Lower lobe of right lung (tissue), 2 donors: ENCODE measurements around the gene NYAP1. TPM values are rescaled to one million over a fixed set of nuclear protein-coding genes. Genes with fewer than 3 reads are reported as not detected.
A peak's percentile ranks its signal among the peaks of the same experiment; 100 is the strongest.
"Not testable (repeated sequence)": the region's sequence is repeated elsewhere in the genome, so short reads cannot be mapped to it uniquely, and the experiment has no call there.

ENCODE experiments used
- ATAC-seq, 2 donors: fragments of 200-7000 bp; cut with Tn5 transposase; one replicate each; pipeline ENCODE4 v1.9.1; 2020 to 2022; ENCODE audit warnings: mild to moderate bottlenecking in 2 of 2, moderate library complexity in 2 of 2
- DNase-seq: peaks from one replicate; pipeline ENCODE4 v3.0.0-alpha.2; 2020
- H3K27ac ChIP-seq: fragments of 200-600 bp; one replicate; pipeline ENCODE4 v1.8.0; 2022
- H3K27me3 ChIP-seq: fragments of 200-600 bp; one replicate; pipeline ENCODE4 v1.8.0; 2022; ENCODE audit warnings: low read depth
- H3K36me3 ChIP-seq: fragments of 200-600 bp; one replicate; pipeline ENCODE4 v1.8.0; 2022; ENCODE audit warnings: mild to moderate bottlenecking
- H3K4me1 ChIP-seq: fragments of 200-600 bp; one replicate; pipeline ENCODE4 v1.8.0; 2022
- H3K4me3 ChIP-seq: fragments of 200-600 bp; one replicate; pipeline ENCODE4 v1.8.0; 2022; ENCODE audit warnings: mild to moderate bottlenecking
- H3K9me3 ChIP-seq: fragments of 200-600 bp; one replicate; pipeline ENCODE4 v1.8.0; 2022
- CTCF ChIP-seq: fragments of 200-600 bp; IDR thresholded peaks from one replicate; pipeline ENCODE4 v1.8.0; 2022; ENCODE audit warnings: antibody characterized with exemption, mild to moderate bottlenecking
- intact Hi-C: fragments of 100-400 bp; cut with DNase I; formaldehyde crosslinking; loops from one replicate; pipeline ENCODE4 v1.11.0; 2022
- total RNA-seq: library from RNA; stranded (reverse); fragmentation: NEBNext Ultra II Directional; extraction: Animal tissue kit (Norgen Biotek cat#: 25700); gene quantifications from one replicate; pipeline ENCODE4 v1.2.1, GENCODE V29; 2021
- donor health status: DM: no; HTN: yes; CAD: no; lungs with severe emphysema.

Gene NYAP1
- total RNA-seq, 1 donor from 2014 or later, result 1.1 TPM

- Histone ChIP-seq H3K27ac (peak overlapping the region; percentile 77), H3K4me3 (peak overlapping the region; percentile 87), H3K36me3 (no peaks in the 10 kb centered on the region), H3K4me1 (peaks cover 31% of the 10 kb centered on the region), H3K9me3 (no peaks in the 10 kb centered on the region), H3K27me3 (no peaks in the 10 kb centered on the region)
- no peak for DNase-seq
- no peak for TF ChIP-seq CTCF
- no peak for ATAC-seq
- intact Hi-C loops, result no loop called here
These were observed 56.5 kb downstream of the NYAP1 start for GRCh38 chr7:100540073-100540723.

DNA sequence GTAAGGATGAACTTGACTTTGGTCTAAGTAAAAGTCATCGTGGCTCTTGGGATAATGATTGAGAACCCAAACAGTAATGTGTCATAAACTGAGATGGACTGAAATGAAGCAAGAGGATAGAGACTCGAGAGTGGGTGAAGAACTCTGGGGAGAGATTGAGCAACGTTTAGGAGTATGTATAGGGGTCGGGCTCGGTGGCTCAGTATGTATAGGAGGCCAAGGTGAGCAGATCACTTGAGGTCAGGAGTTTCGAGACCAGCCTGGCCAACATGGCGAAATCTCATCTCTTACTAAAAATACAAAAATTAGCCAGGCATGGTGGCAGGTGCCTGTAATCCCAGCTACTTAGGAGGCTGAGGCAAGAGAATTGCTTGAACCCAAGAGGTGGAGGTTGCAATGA, 57.6 kb downstream of the NYAP1 start:
- DNase-seq, H3K9me3 ChIP-seq, H3K4me3 ChIP-seq, intact Hi-C loops, H3K27ac ChIP-seq, ATAC-seq, H3K27me3 ChIP-seq, H3K36me3 ChIP-seq: not testable (repeated sequence)
- peaks cover 42% of the 10 kb centered on the region for H3K4me1 ChIP-seq

DNA sequence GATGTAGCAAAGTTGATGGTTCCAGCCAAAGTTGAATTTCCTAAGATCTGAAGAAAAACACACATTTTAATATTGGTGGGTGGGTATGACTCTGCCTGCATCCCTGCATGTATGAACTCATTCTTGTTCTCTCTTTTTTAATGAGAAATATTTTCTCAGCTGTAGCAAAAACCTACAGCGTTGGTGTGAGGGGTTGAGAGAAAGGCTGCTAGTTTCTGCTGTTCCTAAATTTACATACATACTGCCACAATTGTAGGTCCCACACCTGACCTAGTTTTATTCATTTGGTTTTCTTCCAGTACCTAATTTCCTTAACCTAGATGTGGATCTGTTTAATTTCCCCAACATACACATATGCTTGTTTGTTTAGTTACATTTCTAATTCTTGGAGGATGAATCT, 59.9 kb downstream of the NYAP1 start:
- Histone ChIP-seq H3K27me3 (no peaks in the 10 kb centered on the region), H3K9me3 (no peaks in the 10 kb centered on the region), H3K4me1 (peaks cover 61% of the 10 kb centered on the region), H3K4me3 (no peak overlapping the region), H3K27ac (peak overlapping the region; percentile 88), H3K36me3 (no peaks in the 10 kb centered on the region)
- ATAC-seq (no peak), DNase-seq (no peak)
- intact Hi-C loops, result no loop called here
- no peak for TF ChIP-seq CTCF

DNA sequence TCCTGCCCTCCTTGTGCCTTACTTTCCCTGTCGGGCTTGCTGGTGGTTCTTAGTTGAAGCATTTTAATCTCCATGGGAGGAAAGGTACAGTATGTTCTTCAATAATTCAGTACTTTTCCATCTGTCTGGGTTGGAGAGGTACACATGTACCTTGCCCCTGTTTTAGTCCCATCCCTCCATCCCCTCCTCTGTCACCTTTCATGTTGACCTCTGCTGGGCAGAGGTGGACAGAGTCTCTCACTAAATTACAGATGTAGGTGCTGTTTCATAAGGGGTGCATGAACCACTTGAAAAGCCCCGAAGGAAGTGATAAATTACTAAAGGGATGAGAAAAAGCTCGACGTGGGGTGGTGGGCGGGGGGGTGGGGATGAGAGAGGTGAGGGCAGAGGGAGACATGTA, 60.7 kb downstream of the NYAP1 start:
- Histone ChIP-seq H3K9me3 (no peaks in the 10 kb centered on the region), H3K36me3 (no peaks in the 10 kb centered on the region), H3K4me3 (no peak overlapping the region), H3K27me3 (no peaks in the 10 kb centered on the region), H3K27ac (peak overlapping the region; percentile 88), H3K4me1 (peaks cover 68% of the 10 kb centered on the region)
- no peak for ATAC-seq
- intact Hi-C loops, result no loop called here
- TF ChIP-seq CTCF, result no peak
- DNase-seq, result no peak

Other genes with a start within 250 kb of the NYAP1 start
- gene SPDYE3, start 176.2 kb upstream of the NYAP1 start, total RNA-seq, result not detected
- 35.9 TPM for gene PILRB, start 125.8 kb upstream of the NYAP1 start, total RNA-seq
- 48.7 TPM for gene PILRA, start 110.4 kb upstream of the NYAP1 start, total RNA-seq
- 4.9 TPM for gene ZCWPW1, start 55.2 kb upstream of the NYAP1 start, total RNA-seq
- gene MEPCE, start 54.1 kb upstream of the NYAP1 start, total RNA-seq, result 36.3 TPM
- 24.5 TPM for gene PPP1R35, start 47.4 kb upstream of the NYAP1 start, total RNA-seq
- gene SPACDR, start 19.7 kb upstream of the NYAP1 start, total RNA-seq, result 1.7 TPM
- 53.6 TPM for gene TSC22D4, start 4.7 kb upstream of the NYAP1 start, total RNA-seq
- gene AGFG2, start 55.3 kb downstream of the NYAP1 start, total RNA-seq, result 22.9 TPM
- 10.6 TPM for gene SAP25, start 90.0 kb downstream of the NYAP1 start, total RNA-seq
- gene LRCH4, start 102.2 kb downstream of the NYAP1 start, total RNA-seq, result 80.3 TPM
- gene FBXO24, start 102.4 kb downstream of the NYAP1 start, total RNA-seq, result 0.74 TPM
- gene PCOLCE, start 118.4 kb downstream of the NYAP1 start, total RNA-seq, result 75.2 TPM
- gene MOSPD3, start 128.6 kb downstream of the NYAP1 start, total RNA-seq, result 19.5 TPM
- gene TFR2, start 157.6 kb downstream of the NYAP1 start, total RNA-seq, result 0.35 TPM
- gene ACTL6B, start 172.5 kb downstream of the NYAP1 start, total RNA-seq, result not detected
- gene GNB2, start 189.8 kb downstream of the NYAP1 start, total RNA-seq, result 247 TPM
- 53.4 TPM for gene GIGYF1, start 210.3 kb downstream of the NYAP1 start, total RNA-seq
- gene POP7, start 222.2 kb downstream of the NYAP1 start, total RNA-seq, result 21.5 TPM
- gene EPO, start 236.5 kb downstream of the NYAP1 start, total RNA-seq, result not detected
- not detected for gene ZAN, start 249.7 kb downstream of the NYAP1 start, total RNA-seq